Measurements from ENCODE around the gene ZNF598.
"Not testable (repeated sequence)": the region's sequence is repeated elsewhere in the genome, so short reads cannot be mapped to it uniquely, and the experiment has no call there.

ZNF598 gene

DNA sequence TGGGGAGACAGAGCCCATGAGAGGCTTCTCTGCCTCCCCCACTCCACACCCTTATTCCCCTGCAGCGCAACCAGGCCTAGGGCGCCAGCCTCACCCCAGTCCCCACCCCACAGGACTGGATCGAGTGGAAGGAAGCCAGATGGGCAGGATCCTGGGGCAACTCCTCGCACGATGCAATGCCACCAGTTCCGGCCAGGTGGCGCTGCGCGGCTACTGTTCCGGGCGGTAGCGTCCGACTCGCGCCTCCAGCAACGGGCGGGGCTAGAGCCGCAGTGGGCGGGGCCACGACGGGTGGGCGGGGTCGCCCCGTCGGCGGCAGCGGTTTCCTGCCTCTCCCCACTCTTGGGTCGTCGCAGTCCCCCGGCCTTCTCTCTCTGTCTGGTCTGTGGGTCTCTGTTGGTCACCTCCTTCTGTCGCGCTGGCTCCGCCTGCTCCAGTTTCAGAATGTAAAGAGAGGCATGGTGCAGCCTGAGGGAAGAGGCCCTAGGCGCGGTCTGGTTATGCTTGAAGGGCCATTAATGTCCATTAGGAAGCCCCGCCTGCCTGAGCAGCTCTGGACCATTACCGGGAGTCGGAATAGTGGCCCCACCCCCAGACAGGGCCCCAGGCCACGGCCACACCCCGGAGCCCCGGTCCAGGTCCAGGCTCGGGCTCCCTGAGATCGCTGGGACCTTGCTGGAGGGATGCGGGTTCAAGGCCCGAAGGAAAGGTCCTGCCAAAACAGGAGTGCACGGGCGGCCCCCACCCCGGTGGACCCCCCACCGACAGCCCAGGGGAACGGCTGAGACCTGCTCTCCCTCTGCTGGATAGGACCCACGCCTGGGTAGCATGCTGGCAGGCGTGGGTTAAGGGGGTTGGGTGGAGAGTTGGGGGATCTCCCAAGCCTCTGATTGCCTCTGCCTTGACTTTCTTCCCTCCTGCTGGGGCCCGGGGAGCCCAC is 13.7 kb upstream of the ZNF598 start:
- no peaks in the 10 kb centered on the region for H3K9me3 ChIP-seq (ENCODE audit: control insufficient read depth, low read depth, low read length)
- H3K4me1 ChIP-seq (ENCODE audit: control insufficient read depth, low read depth, low read length) = no peaks in the 10 kb centered on the region
- H3K36me3 ChIP-seq (ENCODE audit: control insufficient read depth, low read depth, low read length) = no peaks in the 10 kb centered on the region
- H3K9ac ChIP-seq (ENCODE audit: low read length) = no peak overlapping the region
- H3K4me3 ChIP-seq (ENCODE audit: low read length) = peak overlapping the region; percentile 61
- peaks cover 75% of the 10 kb centered on the region for H3K27me3 ChIP-seq (ENCODE audit: control insufficient read depth, insufficient read depth, low read length)
- no peak overlapping the region for H3K27ac ChIP-seq (ENCODE audit: low read length)

DNA sequence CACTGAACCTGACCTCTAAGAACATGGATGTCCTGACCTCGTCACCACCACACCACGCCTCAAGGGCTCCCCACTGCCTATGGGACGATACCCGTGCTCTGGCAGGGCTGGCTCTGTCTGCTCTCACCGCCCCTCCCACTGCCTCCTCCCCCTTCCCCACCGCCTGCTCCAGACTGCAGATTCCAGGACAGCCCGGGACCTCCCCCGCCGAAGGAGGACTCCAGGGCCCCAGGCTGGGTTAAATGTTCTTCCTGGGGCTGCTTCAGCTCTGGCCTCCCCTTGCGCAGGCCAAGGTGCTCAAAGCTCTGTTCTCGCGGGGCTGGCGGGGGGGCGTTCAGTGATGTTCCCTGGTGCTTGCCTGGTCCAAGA is 13.1 kb upstream of the ZNF598 start:
- H3K36me3 ChIP-seq (ENCODE audit: control insufficient read depth, low read depth, low read length) = no peaks in the 10 kb centered on the region
- H3K27ac ChIP-seq (ENCODE audit: low read length) = no peak overlapping the region
- peaks cover 69% of the 10 kb centered on the region for H3K27me3 ChIP-seq (ENCODE audit: control insufficient read depth, insufficient read depth, low read length)
- H3K4me3 ChIP-seq (ENCODE audit: low read length) = peak overlapping the region; percentile 61
- no peaks in the 10 kb centered on the region for H3K9me3 ChIP-seq (ENCODE audit: control insufficient read depth, low read depth, low read length)
- no peaks in the 10 kb centered on the region for H3K4me1 ChIP-seq (ENCODE audit: control insufficient read depth, low read depth, low read length)
- H3K9ac ChIP-seq (ENCODE audit: low read length) = no peak overlapping the region

DNA sequence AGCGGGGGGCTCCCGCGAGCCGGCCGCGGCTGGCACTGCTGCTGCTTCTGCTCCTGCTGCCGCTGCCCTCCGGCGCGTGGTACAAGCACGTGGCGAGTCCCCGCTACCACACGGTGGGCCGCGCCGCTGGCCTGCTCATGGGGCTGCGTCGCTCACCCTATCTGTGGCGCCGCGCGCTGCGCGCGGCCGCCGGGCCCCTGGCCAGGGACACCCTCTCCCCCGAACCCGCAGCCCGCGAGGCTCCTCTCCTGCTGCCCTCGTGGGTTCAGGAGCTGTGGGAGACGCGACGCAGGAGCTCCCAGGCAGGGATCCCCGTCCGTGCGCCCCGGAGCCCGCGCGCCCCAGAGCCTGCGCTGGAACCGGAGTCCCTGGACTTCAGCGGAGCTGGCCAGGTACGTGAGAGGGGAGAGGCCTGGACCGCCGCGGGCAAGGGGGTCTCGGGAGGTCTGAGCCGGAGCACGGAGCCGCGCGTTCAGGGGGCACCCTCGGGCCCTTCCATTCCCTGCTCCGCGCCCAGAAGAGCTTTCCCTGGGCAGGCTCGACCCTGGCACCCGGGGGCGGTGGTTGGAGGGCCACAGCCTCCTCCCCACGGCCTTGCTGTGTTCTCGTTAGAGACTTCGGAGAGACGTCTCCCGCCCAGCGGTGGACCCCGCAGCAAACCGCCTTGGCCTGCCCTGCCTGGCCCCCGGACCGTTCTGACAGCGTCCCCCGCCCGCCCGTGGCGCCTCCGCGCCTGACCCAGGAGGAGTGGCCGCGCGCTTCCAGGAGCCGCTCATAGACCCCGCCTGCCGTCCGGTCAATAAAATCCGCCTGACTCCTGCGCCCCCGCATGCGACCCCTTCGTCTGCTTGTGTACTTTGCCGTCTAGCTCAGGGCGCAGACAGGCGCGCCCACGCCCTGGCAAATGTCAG is 10.6 kb upstream of the ZNF598 start:
- H3K4me3 ChIP-seq (ENCODE audit: low read length) = peak overlapping the region; percentile 53
- no peaks in the 10 kb centered on the region for H3K4me1 ChIP-seq (ENCODE audit: control insufficient read depth, low read depth, low read length)
- no peaks in the 10 kb centered on the region for H3K9me3 ChIP-seq (ENCODE audit: control insufficient read depth, low read depth, low read length)
- no peak overlapping the region for H3K9ac ChIP-seq (ENCODE audit: low read length)
- H3K36me3 ChIP-seq (ENCODE audit: control insufficient read depth, low read depth, low read length) = no peaks in the 10 kb centered on the region
- H3K27ac ChIP-seq (ENCODE audit: low read length) = no peak overlapping the region
- peaks cover 48% of the 10 kb centered on the region for H3K27me3 ChIP-seq (ENCODE audit: control insufficient read depth, insufficient read depth, low read length)

DNA sequence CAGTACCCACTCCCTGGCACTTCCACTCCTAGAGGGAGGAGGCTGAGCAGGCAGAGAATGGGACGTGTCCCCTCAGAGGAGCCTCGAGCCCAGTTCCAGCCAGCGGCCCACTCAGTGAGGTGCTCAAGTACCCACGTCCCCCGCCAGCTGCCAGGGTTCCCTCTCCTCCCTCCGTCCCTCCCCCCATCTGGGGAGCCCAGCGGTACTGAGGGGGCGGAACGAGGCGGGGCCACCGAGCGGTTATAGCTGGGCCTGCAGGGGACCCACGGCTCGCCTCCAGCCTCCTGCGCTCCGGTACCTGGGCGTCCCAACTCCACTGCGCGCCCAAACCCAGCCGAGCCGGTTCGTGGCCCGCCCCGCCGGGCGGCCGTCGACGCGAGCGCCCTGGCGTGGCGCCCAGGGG is 9.9 kb upstream of the ZNF598 start, which contains the start of gene NPW:
Gene NPW (plus strand): TSS at position 268 of the 403 bp plus-strand sequence.
- Histone ChIP-seq H3K4me1 (ENCODE audit: control insufficient read depth, low read depth, low read length) (no peaks in the 10 kb centered on the region), H3K9me3 (ENCODE audit: control insufficient read depth, low read depth, low read length) (no peaks in the 10 kb centered on the region), H3K9ac (ENCODE audit: low read length) (no peak within 1 kb of the TSS), H3K4me3 (ENCODE audit: low read length) (peak within 1 kb of the TSS; percentile 53), H3K27me3 (ENCODE audit: control insufficient read depth, insufficient read depth, low read length) (peaks cover 48% of the 10 kb centered on the region), H3K36me3 (ENCODE audit: control insufficient read depth, low read depth, low read length) (no peaks in the 10 kb centered on the region), H3K27ac (ENCODE audit: low read length) (no peak within 1 kb of the TSS)

DNA sequence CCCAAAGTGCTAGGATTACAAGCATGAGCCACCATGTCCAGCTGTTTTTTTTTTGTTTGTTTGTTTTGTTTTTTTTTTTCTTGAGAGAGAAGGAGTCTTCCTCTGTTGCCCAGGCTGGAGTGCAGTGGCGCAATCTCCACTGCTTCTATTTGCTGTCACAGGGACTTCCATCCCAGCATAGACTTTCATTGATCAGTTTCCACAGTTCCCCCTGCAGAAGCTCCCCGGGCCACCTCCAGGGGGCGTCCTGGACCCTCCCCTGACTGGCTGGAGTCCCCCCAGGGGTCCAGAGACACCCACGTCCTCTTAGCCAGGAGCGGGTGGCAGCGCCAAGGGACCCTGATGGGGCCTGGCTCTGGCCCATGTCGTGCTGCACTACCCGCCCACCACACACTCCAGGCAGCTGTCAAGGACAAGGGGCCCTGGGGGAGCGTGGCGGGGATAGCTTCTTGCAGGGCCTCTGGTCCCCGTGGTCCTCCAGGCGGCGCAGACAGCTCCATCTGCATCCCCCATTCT is 6.8 kb upstream of the ZNF598 start:
- H3K27ac ChIP-seq (ENCODE audit: low read length) = no peak overlapping the region

DNA sequence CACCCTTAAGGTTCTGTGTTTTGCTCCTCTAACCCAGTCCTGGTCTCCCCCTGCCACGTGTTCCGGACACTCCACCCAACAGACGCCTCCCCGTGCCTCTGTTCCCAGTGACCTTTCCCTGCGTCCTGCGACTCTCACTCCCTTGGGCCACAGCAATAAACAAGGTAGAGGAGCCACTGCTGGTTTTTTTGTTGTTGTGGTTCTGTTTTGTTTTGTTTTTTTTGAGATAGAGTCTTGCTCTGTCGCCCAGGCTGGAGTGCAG is 6.3 kb upstream of the ZNF598 start:
- Histone ChIP-seq H3K4me1 (ENCODE audit: control insufficient read depth, low read depth, low read length) (no peaks in the 10 kb centered on the region), H3K27me3 (ENCODE audit: control insufficient read depth, insufficient read depth, low read length) (peaks cover 23% of the 10 kb centered on the region), H3K36me3 (ENCODE audit: control insufficient read depth, low read depth, low read length) (no peaks in the 10 kb centered on the region), H3K9me3 (ENCODE audit: control insufficient read depth, low read depth, low read length) (no peaks in the 10 kb centered on the region), H3K27ac (ENCODE audit: low read length) (no peak overlapping the region), H3K4me3 (ENCODE audit: low read length) (no peak overlapping the region), H3K9ac (ENCODE audit: low read length) (no peak overlapping the region)

More for the DNA sequence above, 6.8 kb upstream of the ZNF598 start:
- H3K4me3 ChIP-seq (ENCODE audit: low read length) = no peak overlapping the region
- H3K36me3 ChIP-seq (ENCODE audit: control insufficient read depth, low read depth, low read length) = no peaks in the 10 kb centered on the region
- no peaks in the 10 kb centered on the region for H3K4me1 ChIP-seq (ENCODE audit: control insufficient read depth, low read depth, low read length)
- no peaks in the 10 kb centered on the region for H3K9me3 ChIP-seq (ENCODE audit: control insufficient read depth, low read depth, low read length)
- H3K27me3 ChIP-seq (ENCODE audit: control insufficient read depth, insufficient read depth, low read length) = peaks cover 29% of the 10 kb centered on the region
- no peak overlapping the region for H3K9ac ChIP-seq (ENCODE audit: low read length)

DNA sequence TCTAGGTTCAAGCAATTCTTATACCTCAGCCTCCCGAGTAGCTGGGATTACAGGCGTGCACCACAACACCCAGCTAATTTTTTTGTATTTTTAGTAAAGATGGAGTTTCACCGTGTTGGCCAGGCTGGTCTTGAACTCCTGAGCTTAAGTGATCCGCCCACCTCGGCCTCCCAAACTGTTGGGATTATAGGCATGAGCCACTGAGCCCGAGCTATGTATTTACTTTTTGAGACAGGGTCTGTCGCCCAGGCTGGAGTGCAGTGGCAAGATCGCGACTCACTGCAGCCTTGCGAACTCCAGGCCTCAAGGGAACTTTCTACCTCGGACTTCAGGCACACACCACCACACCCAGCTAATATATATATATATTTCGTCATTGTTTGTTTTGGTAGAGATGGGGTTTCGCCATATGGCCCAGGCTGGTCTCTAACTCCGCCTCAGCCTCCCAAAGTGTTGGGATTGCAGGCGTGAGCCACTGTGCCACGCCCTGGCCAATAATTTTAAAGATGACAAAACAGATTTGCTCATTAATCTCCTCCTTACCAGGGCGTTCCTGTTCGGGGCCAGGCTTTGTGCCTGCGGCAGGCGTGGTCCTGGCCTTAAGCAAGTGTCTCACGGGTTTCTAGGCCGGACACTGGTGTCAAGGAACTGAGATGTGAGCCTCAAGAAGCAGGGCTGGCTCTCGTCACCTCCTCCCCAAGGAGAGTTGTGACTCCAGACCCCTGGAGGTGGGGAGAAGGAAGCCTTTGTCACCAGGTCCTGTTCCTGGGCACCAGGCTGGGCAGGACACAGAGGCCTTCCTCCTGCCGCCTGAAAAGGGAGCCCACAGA is 5.7 kb upstream of the ZNF598 start:
- no peaks in the 10 kb centered on the region for H3K36me3 ChIP-seq (ENCODE audit: control insufficient read depth, low read depth, low read length)
- H3K4me1 ChIP-seq (ENCODE audit: control insufficient read depth, low read depth, low read length) = peaks cover 3% of the 10 kb centered on the region
- no peaks in the 10 kb centered on the region for H3K9me3 ChIP-seq (ENCODE audit: control insufficient read depth, low read depth, low read length)
- H3K9ac ChIP-seq (ENCODE audit: low read length) = no peak overlapping the region
- H3K27me3 ChIP-seq (ENCODE audit: control insufficient read depth, insufficient read depth, low read length) = peaks cover 17% of the 10 kb centered on the region
- H3K4me3 ChIP-seq (ENCODE audit: low read length) = no peak overlapping the region
- H3K27ac ChIP-seq (ENCODE audit: low read length) = no peak overlapping the region

DNA sequence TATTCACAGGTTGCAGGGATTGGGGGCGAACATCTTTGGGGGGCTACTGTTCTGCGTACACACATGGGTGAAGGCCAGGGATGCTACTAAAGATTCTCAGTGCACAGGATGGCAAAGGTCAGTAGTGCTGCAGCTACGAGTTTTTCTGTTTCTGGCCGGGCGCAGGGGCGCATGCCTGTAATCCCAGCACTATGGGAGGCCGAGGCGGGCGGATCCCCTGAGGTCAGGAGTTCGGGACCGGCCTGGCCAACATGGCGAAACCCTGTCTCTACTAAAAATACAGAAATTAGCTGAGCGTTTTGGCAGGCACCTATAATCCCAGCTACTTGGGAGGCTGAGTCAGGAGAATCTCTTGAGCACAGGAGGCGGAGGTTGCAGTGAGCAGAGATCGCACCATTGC is 3.9 kb upstream of the ZNF598 start:
- Histone ChIP-seq H3K4me3 (ENCODE audit: low read length) (no peak overlapping the region), H3K4me1 (ENCODE audit: control insufficient read depth, low read depth, low read length) (peaks cover 7% of the 10 kb centered on the region), H3K9ac (ENCODE audit: low read length) (no peak overlapping the region), H3K27me3 (ENCODE audit: control insufficient read depth, insufficient read depth, low read length) (no peaks in the 10 kb centered on the region), H3K36me3 (ENCODE audit: control insufficient read depth, low read depth, low read length) (no peaks in the 10 kb centered on the region), H3K9me3 (ENCODE audit: control insufficient read depth, low read depth, low read length) (no peaks in the 10 kb centered on the region), H3K27ac (ENCODE audit: low read length) (no peak overlapping the region)

DNA sequence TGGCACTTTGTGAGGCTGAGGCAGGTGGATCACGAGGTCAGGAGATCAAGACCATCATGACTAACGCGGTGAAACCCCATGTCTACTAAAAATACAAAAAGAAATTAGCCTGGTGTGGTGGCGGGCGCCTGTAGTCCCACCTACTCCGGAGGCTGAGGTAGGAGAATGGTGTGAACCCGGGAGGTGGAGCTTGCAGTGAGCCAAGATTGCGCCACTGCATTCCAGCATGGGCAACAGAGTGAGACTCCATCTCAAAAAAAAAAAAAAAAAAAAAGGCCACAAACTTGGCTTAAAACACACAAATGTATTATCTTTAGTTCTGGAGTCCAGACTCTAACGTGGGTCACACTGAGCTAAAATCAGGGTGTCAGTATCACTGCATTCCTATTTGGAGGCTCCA is 2.1 kb upstream of the ZNF598 start:
- peaks cover 14% of the 10 kb centered on the region for H3K4me1 ChIP-seq (ENCODE audit: control insufficient read depth, low read depth, low read length)

DNA sequence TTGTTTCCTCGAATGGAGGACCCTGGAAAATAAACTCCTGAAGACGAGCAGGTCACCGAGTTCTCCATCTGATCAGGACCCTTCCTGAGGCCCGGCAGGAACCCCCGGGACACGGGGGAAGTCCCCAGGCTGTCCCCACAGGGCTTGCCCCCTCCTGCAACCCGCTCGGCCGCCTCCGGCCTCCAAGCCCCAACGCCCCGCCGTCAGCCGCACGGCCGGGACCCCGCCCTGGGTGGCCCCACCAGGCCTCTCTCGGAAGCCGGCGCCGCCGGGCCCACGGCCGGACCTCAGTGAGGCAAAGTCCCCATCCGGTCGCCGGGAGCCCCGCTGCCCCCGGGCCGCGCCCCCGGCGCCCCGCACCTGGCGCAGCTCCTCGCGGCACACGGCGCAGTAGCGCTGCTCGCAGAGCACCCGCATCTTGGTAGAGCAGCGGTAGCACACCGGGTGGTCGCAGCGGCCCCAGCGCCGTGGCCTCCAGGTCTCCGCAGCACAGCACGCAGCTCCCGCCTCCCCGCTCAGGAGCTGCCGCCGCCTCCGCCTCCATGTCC is 383 bp downstream of the ZNF598 start:
- peak overlapping the region; percentile 73 for H3K9ac ChIP-seq (ENCODE audit: low read length)
- H3K36me3 ChIP-seq (ENCODE audit: control insufficient read depth, low read depth, low read length) = no peaks in the 10 kb centered on the region
- peak overlapping the region; percentile 78 for H3K4me3 ChIP-seq (ENCODE audit: low read length)
- H3K27me3 ChIP-seq (ENCODE audit: control insufficient read depth, insufficient read depth, low read length) = no peaks in the 10 kb centered on the region
- no peak overlapping the region for H3K27ac ChIP-seq (ENCODE audit: low read length)
- H3K4me1 ChIP-seq (ENCODE audit: control insufficient read depth, low read depth, low read length) = peaks cover 16% of the 10 kb centered on the region
- H3K9me3 ChIP-seq (ENCODE audit: control insufficient read depth, low read depth, low read length) = no peaks in the 10 kb centered on the region

More for the DNA sequence above, 2.1 kb upstream of the ZNF598 start:
- not testable (repeated sequence) for H3K4me3 ChIP-seq (ENCODE audit: low read length); H3K27me3 ChIP-seq (ENCODE audit: control insufficient read depth, insufficient read depth, low read length); H3K9ac ChIP-seq (ENCODE audit: low read length); H3K36me3 ChIP-seq (ENCODE audit: control insufficient read depth, low read depth, low read length); H3K9me3 ChIP-seq (ENCODE audit: control insufficient read depth, low read depth, low read length); H3K27ac ChIP-seq (ENCODE audit: low read length)

Measured in iPS-18a (cell line).